K562 (cell line): ENCODE results near the gene HPF1. TPM values are rescaled to one million over a fixed set of nuclear protein-coding genes. Genes with fewer than 3 reads are reported as not detected.
A peak's percentile ranks its signal among the peaks of the same experiment; 100 is the strongest.

Experiments
- BCOR ChIP-seq: fragments of 450-650 bp; IDR thresholded peaks from 2 replicates; pipeline ENCODE4 v1.6.1; 2016
- CCAR2 ChIP-seq: fragments of 200-400 bp; formaldehyde crosslinking; IDR thresholded peaks from 2 replicates; pipeline ENCODE4 v1.6.1; 2017; ENCODE audit warnings: mild to moderate bottlenecking, low read depth, low read length
- CREB5 ChIP-seq: fragments of 250-450 bp; sonication (Bioruptor Pico); IDR thresholded peaks from 2 replicates; pipeline ENCODE4 v1.5.0; 2020; ENCODE audit warnings: mild to moderate bottlenecking
- DDX20 ChIP-seq: fragments of 450-650 bp; IDR thresholded peaks from 2 replicates; pipeline ENCODE4 v1.6.1; 2016; ENCODE audit warnings: missing genetic modification characterization, low read depth, mild to moderate bottlenecking, missing compliant biosample characterization, moderate library complexity
- DMBX1 ChIP-seq: fragments of 250-450 bp; sonication (Bioruptor Pico); IDR thresholded peaks from 2 replicates; pipeline ENCODE4 v1.8.0; 2022; ENCODE audit warnings: inconsistent platforms, mild to moderate bottlenecking, moderate library complexity, borderline replicate concordance
- EZH2 ChIP-seq: IDR thresholded peaks from 2 replicates; pipeline ENCODE4 v1.6.1; 2012; ENCODE audit warnings: low read depth, mild to moderate bottlenecking, inconsistent platforms, low read length, borderline replicate concordance
- FOXA1 ChIP-seq: fragments of 450-650 bp; IDR thresholded peaks from 2 replicates; pipeline ENCODE4 v1.6.1; 2016; ENCODE audit warnings: mild to moderate bottlenecking, borderline replicate concordance
- FOXJ2 ChIP-seq: fragments of 200-800 bp; sonication (Bioruptor generic); IDR thresholded peaks from 2 replicates; pipeline ENCODE4 v1.6.1; 2016; ENCODE audit warnings: missing genetic modification characterization, missing compliant biosample characterization
- GTF2A2 ChIP-seq: IDR thresholded peaks from 2 replicates; pipeline ENCODE4 v1.6.1; 2016; ENCODE audit warnings: mild to moderate bottlenecking, missing genetic modification characterization, missing compliant biosample characterization
- HES1 ChIP-seq: fragments of 450-650 bp; IDR thresholded peaks from 2 replicates; pipeline ENCODE4 v1.6.1; 2016; ENCODE audit warnings: low read depth, mild to moderate bottlenecking, moderate library complexity
- HNRNPK ChIP-seq: fragments of 200-400 bp; formaldehyde crosslinking; IDR thresholded peaks from one replicate; pipeline ENCODE4 v1.6.1; 2018; ENCODE audit warnings: mild to moderate bottlenecking, low read depth, low read length; ENCODE audit not compliant: poor library complexity, severe bottlenecking
- KDM5B ChIP-seq: fragments of 200-600 bp; sonication (generic); IDR thresholded peaks from 2 replicates; pipeline ENCODE4 v1.6.1; 2012; ENCODE audit warnings: low read depth, mild to moderate bottlenecking, moderate library complexity, low read length, control low read depth, inconsistent platforms; ENCODE audit not compliant: insufficient replicate concordance
- MAZ ChIP-seq, 2 experiments: fragments of 450-650 bp in 1 of 2; sonication (generic) in 1 of 2; formaldehyde crosslinking; IDR thresholded peaks in 1 of 2; conservative IDR thresholded peaks in 1 of 2; 2 replicates each; pipeline versions ENCODE4 v1.4.0 to v1.5.0; 2020; ENCODE audit warnings: mild to moderate bottlenecking in 1 of 2, missing genetic modification reagents in 1 of 2
- MYC ChIP-seq, 2 experiments: fragments of 250-450 bp in 1 of 2; sonication (Bioruptor Pico) in 1 of 2; IDR thresholded peaks; 2 replicates each; pipeline versions ENCODE4 v1.5.1 to v1.6.1; 2012 to 2021; ENCODE audit warnings: low read depth in 2 of 2, borderline replicate concordance in 1 of 2, improper control_type of control experiment in 1 of 2, low read length in 1 of 2, mild to moderate bottlenecking in 1 of 2, moderate library complexity in 1 of 2
- NEUROD1 ChIP-seq: fragments of 150-350 bp; IDR thresholded peaks from 2 replicates; pipeline ENCODE4 v1.6.1; 2014; ENCODE audit warnings: borderline replicate concordance, low read length, low read depth; ENCODE audit not compliant: partially characterized antibody
- NR4A1 ChIP-seq, 2 experiments: fragments of 250-450 bp in 1 of 2; fragments of 450-650 bp in 1 of 2; sonication (Bioruptor Pico) in 1 of 2; IDR thresholded peaks; 2 replicates each; pipeline versions ENCODE4 v1.4.0 to v1.6.1; 2016 to 2020; ENCODE audit warnings: mild to moderate bottlenecking in 2 of 2, missing compliant biosample characterization in 1 of 2, missing genetic modification characterization in 1 of 2, moderate library complexity in 1 of 2
- SIX5 ChIP-seq, 2 experiments: IDR thresholded peaks; 2 replicates each; pipeline ENCODE4 v1.6.1; 2011; ENCODE audit warnings: low read length in 2 of 2, borderline replicate concordance in 1 of 2, low read depth in 1 of 2, mild to moderate bottlenecking in 1 of 2, moderate library complexity in 1 of 2; ENCODE audit not compliant: insufficient read depth in 1 of 2
- TRIM24 ChIP-seq, 2 experiments: fragments of 450-650 bp; IDR thresholded peaks; 2 replicates each; pipeline ENCODE4 v1.6.1; 2016
- ZBTB17 ChIP-seq: fragments of 450-650 bp; formaldehyde crosslinking; IDR thresholded peaks from 2 replicates; pipeline ENCODE4 v1.4.0; 2020; ENCODE audit warnings: mild to moderate bottlenecking
- ZEB2 ChIP-seq: fragments of 450-650 bp; IDR thresholded peaks from 2 replicates; pipeline ENCODE4 v1.6.1; 2016
- ZNF274 ChIP-seq: IDR thresholded peaks from 2 replicates; pipeline ENCODE4 v1.6.1; 2011; ENCODE audit warnings: low read depth, mild to moderate bottlenecking, low read length, moderate library complexity, borderline replicate concordance
- ZNF436 ChIP-seq: fragments of 250-450, 450-650 bp; sonication (Bioruptor Pico); formaldehyde crosslinking; IDR thresholded peaks from 2 replicates; pipeline ENCODE4 v1.7.0; 2020; ENCODE audit warnings: mild to moderate bottlenecking
- ZNF512 ChIP-seq: IDR thresholded peaks from 2 replicates; pipeline ENCODE4 v1.6.1; 2016; ENCODE audit warnings: missing genetic modification characterization, missing compliant biosample characterization
- ZNF764 ChIP-seq: fragments of 250-450 bp; sonication (Bioruptor Pico); IDR thresholded peaks from 2 replicates; pipeline ENCODE4 v1.4.0; 2020; ENCODE audit warnings: low read depth, mild to moderate bottlenecking, moderate library complexity
- ZNF79 ChIP-seq: fragments of 250-450 bp; sonication (Bioruptor Pico); IDR thresholded peaks from 2 replicates; pipeline ENCODE4 v1.4.0; 2020; ENCODE audit warnings: low read depth, mild to moderate bottlenecking, moderate library complexity
- polyA plus RNA-seq, 8 experiments: library from polyadenylated mRNA; depleted of rRNA in 4 of 8; stranded (reverse) in 5 of 8; unstranded in 3 of 8; fragments of >200 nt; fragmentation: Nextera tagmentation in 2 of 8; fragmentation: Illumina TruSeq in 1 of 8; extraction: Ambion mirVana in 2 of 8; extraction: Trizol in 1 of 8; gene quantifications; 2 replicates each; pipeline versions ENCODE4 v1.2.1 to v1.2.3, GENCODE V29; 2011 to 2014; ENCODE audit warnings: inconsistent platforms in 1 of 8, missing spikeins in 1 of 8
- total RNA-seq, 7 experiments: library from RNA; depleted of rRNA in 6 of 7; stranded (reverse); fragments of >200 nt in 6 of 7; fragmentation: Illumina TruSeq in 2 of 7; extraction: Trizol in 2 of 7; gene quantifications; 2 replicates each; pipeline versions ENCODE4 v1.2.1 to v1.2.3, GENCODE V29; 2011 to 2021; ENCODE audit warnings: low replicate concordance in 1 of 7

Gene HPF1
- total and polyA plus RNA-seq, 9 of the 15 experiments (the other 6 are each of a cell fraction or from before 2014, with no cell fraction given) = 21.2 to 89.4 (median 35.2) TPM

- TF ChIP-seq MAZ (CRISPR knock-in tag; conservative IDR thresholded peaks at IDR 0.05 in 1 of 2, IDR thresholded peaks at IDR 0.05 in 1 of 2) = peak; percentile 39 to 70; a peak in 2 of 4 replicates
- TF ChIP-seq ZBTB17 (CRISPR knock-in tag) = no peak
- no peak for TF ChIP-seq EZH2
- no peak for TF ChIP-seq FOXA1
- TF ChIP-seq DDX20 (tag) = no peak
- peak; percentile 99 for TF ChIP-seq HES1
- TF ChIP-seq ZNF436 (CRISPR knock-in tag) = no peak
- 0 out of 2 replicates have a peak, but pooled peaks have one; percentile 22 for TF ChIP-seq BCOR
- no peak for TF ChIP-seq NEUROD1
- TF ChIP-seq SIX5 (IDR thresholded peaks at IDR 0.05; ENCODE audit: borderline replicate concordance in 1 of 2, insufficient read depth in 1 of 2, low read depth in 1 of 2, low read length in 2 of 2) = no peak
- no peak for TF ChIP-seq TRIM24 (IDR thresholded peaks at IDR 0.05)
- no peak for TF ChIP-seq FOXJ2 (tag)
- TF ChIP-seq GTF2A2 (tag) = no peak
- no peak for TF ChIP-seq HNRNPK
- no peak for TF ChIP-seq CCAR2
- no peak for TF ChIP-seq NR4A1 (CRISPR knock-in tag; IDR thresholded peaks at IDR 0.05)
- no peak for TF ChIP-seq NR4A1 (tag; IDR thresholded peaks at IDR 0.05)
- no peak for TF ChIP-seq ZNF512 (tag)
- no peak for TF ChIP-seq ZNF79 (CRISPR knock-in tag)
- no peak for TF ChIP-seq ZNF764 (CRISPR knock-in tag)
- TF ChIP-seq CREB5 (CRISPR knock-in tag) = no peak
- TF ChIP-seq ZEB2 = no peak
- TF ChIP-seq ZNF274 = no peak
- no peak for TF ChIP-seq DMBX1 (CRISPR knock-in tag)
- peak; percentile 51 for TF ChIP-seq MYC (IDR thresholded peaks at IDR 0.05; ENCODE audit: low read depth, low read length)
- TF ChIP-seq MYC (CRISPR knock-in tag; IDR thresholded peaks at IDR 0.05; ENCODE audit: borderline replicate concordance, low read depth) = no peak
- TF ChIP-seq KDM5B = peak; percentile 66
Observed at GRCh38 chr4:169757575-169758184, at the start of gene HPF1 (continued).
